Testis (tissue), 2 donors: ENCODE results near the gene TCL1A.
"Not testable (repeated sequence)": the region's sequence is repeated elsewhere in the genome, so short reads cannot be mapped to it uniquely, and the experiment has no call there.

Experiments used
- CTCF ChIP-seq, 3 experiments: fragments of 450-650 bp in 2 of 3; fragments of 200-600 bp in 1 of 3; sonication (generic) in 1 of 3; IDR thresholded peaks; one replicate each; pipeline ENCODE4 v1.5.1; 2016 to 2019; ENCODE audit warnings: antibody characterized with exemption in 3 of 3, mild to moderate bottlenecking in 2 of 3, moderate library complexity in 1 of 3
- POLR2A ChIP-seq: fragments of 450-650 bp; IDR thresholded peaks from one replicate; pipeline ENCODE4 v1.6.1; 2017; ENCODE audit warnings: antibody characterized with exemption, mild to moderate bottlenecking, moderate library complexity

- TF ChIP-seq CTCF (IDR thresholded peaks at IDR 0.05); POLR2A: not testable (repeated sequence)
These were observed 49.1 kb upstream of the TCL1A start for GRCh38 chr14:95763032-95763431.
